ENCODE measurements around the gene IL4R.
"Not testable (repeated sequence)": the region's sequence is repeated elsewhere in the genome, so short reads cannot be mapped to it uniquely, and the experiment has no call there.

IL4R gene

DNA sequence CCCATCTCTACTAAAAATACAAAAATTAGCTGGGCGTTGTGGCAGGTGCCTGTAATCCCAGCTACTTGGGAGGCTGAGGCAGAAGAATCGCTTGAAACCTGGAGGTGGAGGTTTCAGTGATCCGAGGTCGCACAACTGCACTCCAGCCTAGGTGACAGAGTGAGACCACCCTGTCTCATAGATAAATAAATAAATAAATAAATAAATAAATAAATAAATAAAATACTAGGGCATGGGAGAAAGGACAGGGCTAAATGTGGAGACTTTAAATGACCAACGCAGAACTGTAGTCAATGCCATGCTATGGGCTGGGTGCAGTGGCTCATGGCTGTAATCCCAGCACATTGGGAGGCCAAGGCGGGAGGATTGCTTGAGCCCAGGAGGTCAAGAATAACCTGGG lies 25.5 kb upstream of the IL4R start:
- DNase-seq (ENCODE audit: low read depth) = not testable (repeated sequence)

- no peak for DNase-seq (ENCODE audit: low read depth)
Measured at GRCh38 chr16:27289669-27290068, 24.1 kb upstream of the IL4R start.

GRCh38 chr16:27290562-27290961 lies 23.2 kb upstream of the IL4R start:
- no peak for DNase-seq (ENCODE audit: low read depth)

DNA sequence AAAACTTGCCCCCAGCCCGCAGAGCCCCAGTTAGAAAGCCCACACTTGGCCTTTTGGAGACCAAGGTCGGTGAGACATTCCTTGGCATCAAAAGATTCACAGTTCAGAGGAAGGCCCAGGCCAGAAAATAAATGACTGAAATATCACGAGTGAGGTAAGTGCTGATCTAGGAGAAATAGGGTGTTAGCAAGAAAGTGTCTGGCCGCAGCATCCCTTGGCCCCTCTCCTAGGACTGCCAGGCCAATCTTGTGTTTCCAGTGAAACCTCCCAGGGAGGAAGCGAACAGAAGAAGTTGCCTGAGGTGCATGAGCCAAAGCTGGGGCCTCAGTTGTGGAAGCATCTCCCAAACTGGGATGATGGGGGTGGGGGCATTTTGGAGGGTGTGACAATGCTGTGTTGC lies 22.7 kb upstream of the IL4R start:
- DNase-seq (ENCODE audit: low read depth) = no peak

DNA sequence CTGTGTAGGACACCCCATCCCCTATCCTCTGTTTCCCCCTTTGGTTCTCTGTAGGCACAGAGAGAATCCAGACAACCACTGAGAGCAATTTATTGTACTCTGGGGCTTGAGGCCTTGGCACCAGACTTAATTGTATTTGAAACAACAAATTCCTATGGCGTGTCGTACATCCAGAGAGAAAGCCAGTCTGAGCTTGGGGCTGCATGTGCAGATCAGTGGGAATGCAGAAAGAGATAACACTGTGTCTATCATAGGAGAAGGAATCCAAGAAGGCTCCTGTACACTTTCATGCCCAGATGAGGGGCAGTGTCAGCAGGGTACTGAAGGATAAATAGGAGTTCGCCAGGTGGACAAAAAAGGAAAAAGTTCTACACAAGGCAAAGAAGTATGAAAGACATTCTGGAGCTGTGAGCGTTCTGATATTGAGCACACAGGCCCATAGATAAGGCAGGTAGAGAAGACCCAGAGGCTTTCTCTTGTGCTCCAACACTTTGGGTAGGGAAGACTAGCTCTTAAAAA lies 22.0 kb upstream of the IL4R start:
- no peak for DNase-seq (ENCODE audit: low read depth)

DNA sequence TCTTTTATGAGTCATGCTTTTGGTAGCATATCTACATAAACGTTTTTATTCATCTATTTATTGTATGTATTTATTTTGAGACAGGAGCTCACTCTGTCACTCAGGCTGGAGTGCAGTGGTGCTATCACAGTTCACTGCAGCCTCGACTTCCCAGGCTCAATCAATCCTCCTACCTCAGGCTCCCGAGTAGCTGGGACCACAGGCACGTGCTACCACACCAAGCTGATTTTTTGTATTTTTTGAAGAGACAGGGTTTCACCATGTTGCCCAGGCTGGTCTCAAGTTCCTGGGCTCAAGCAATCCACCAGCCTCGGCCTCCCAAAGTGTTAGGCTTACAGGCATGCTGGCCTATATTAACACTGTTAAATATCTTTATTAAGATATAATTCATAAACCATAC lies 20.4 kb upstream of the IL4R start:
- no peak for DNase-seq (ENCODE audit: low read depth)

- no peak for DNase-seq (ENCODE audit: low read depth)
Measured at GRCh38 chr16:27298132-27298531, 15.6 kb upstream of the IL4R start.

GRCh38 chr16:27301236-27301861 lies 12.4 kb upstream of the IL4R start:
- DNase-seq (ENCODE audit: low read depth) = no peak

DNA sequence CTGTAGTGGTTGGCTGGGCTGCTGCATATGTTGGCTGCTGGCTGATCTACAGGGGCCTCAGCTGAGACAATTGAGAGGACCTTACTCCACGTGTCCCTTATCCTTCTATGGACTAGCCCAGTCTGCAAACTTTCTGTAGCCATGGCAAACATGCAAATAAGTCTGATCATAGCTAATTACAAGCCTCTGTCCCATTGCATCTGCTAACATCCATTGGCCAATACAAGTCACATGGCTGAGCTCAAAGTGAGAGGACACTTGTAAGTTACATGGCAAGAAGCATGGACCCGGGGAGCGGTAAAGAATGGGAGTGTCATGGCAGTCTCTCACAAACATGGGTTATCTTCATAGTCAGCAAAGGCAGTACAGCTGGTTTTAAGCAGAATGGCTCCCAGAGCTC lies 11.6 kb upstream of the IL4R start:
- no peak for DNase-seq (ENCODE audit: low read depth)

DNA sequence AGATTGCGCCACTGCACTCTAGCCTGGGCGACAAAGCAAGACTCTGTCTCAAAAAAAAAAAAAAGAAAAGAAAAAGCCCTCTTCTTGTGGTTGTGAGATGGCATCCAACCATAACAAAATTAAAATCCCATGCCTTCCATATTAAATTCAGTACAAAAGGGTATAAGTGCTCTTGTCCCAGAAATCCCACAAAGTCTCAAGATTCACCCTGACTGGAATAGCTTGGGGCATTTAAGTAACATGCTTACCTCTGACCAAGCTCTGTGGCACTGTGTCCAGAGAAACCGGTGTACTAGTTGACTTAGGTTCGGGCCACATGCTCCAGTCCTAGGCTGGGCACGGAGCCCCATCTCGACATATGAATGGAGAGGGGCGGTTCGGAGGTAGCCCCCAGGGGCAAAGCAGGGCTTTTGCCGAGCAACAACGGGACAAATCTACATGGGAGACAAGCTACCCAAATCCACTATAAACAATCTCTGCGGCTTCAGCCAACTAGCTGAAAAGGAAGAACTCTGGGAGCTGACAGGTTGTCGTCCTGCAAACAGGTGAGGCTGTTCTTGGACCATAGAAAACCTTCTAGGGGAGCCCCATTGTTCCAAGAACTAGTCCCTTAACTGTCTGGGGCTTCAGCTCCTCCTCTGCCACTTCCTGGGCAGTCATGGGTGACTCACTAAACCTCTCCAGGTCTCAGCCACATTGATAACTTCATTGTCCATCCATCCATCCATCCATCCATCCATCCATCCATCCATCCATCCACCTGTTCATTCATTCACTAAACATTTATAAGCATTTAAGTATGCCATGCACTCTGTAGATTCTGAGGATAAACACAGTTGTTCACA lies 10.3 kb upstream of the IL4R start:
- no peak for DNase-seq (ENCODE audit: low read depth)

GRCh38 chr16:27304102-27304501 lies 9.7 kb upstream of the IL4R start:
- no peak for DNase-seq (ENCODE audit: low read depth)

GRCh38 chr16:27304881-27305745 lies 8.7 kb upstream of the IL4R start:
- DNase-seq (ENCODE audit: low read depth) = no peak

DNA sequence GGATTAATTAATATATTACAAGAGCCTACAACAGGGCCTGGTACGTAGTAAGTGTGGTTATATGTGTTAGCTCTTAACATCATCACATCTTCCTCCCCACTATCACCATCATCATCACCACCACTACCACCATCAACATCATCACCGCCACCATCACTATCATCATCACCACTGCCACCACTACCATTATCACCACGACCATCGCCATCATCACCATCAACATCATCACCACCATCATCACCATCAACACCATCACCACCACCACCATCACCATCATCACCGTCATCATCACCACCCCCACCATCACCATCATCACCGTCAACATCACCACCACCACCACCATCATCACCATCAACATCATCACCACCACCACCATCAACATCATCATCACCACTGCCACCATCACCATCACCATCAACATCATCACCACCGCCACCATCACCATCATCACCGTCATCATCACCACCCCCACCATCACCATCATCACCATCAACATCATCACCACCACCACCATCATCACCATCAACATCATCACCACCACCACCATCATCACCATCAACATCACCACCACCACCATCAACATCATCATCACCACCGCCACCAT lies 7.8 kb upstream of the IL4R start:
- DNase-seq (ENCODE audit: low read depth) = no peak

DNA sequence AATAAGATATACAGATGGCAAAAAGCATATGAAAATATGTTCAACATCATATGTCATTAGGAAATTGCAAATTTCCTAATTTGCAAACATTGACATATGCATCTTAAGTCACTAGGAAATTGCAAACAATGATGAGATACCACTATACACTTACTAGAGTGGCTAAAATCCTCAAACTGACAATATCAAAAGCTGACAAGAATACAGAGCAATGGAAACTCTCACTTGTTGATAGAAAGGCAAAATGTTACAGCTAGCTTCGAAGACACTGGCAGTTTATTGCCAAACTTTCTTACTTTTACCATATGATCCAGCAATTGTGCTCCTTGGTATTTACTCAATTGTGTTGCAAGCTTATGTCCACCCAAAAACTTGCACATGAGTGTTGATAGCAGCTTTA lies 5.0 kb upstream of the IL4R start:
- DNase-seq (ENCODE audit: low read depth) = no peak

DNA sequence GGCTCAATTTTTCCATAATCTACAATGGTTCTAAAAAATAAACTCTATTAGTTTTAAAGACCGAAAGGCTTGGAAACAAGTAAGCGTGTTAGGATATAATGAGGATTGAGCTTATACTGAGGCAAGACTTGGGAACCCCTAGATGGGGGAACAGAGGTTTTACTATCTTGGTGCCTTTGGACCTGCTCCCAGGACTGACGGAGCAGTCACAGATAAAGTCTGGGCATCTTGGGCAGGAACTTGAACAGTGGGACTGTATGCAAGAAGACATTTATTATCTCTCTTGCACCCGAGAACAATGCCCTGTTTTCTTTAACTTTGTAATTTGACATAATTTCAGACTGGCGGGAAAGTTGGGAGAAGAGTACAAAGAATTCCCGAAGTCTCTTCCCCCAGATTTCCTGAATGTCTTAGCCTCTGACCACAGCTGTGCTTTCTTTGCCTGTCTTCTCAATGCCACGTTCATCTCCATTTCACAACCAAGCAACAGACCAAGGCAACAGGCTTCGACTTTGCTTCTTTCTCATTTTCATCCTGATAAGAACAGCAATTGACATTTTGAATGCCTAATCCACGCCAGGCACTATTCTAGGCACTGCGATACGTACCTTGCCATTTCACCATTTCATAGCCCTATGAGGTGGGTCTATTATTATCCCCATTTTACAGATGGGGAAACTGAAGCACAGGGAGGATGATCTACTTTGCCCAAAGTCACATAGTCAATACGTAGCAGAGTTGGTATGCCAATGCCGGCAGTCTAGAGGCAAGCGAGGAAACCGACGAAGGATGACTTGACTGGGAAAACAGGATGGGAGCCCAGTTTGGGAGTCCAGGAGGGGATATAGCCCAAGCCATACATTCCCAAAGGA lies 3.0 kb upstream of the IL4R start:
- no peak for DNase-seq (ENCODE audit: low read depth)

DNA sequence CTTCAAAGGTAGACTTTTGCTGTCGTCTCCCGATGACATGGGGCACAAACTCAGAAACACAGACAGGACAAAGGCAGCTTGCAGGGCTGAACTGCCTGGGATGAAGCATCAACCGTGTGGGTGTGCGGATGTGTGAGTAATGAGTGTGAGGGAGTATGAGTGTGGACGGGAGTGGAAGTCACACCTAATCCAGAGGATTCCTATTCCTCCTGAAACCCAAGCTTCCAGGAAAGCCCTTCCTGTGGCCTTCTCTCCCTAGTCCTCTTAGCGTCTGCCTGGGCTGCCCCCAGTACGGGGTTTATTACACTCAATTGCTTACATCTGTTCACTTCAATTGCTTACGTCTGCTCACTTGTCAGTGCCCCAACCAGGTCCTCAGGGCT lies 2.3 kb upstream of the IL4R start:
- no peak for DNase-seq (ENCODE audit: low read depth)

DNA sequence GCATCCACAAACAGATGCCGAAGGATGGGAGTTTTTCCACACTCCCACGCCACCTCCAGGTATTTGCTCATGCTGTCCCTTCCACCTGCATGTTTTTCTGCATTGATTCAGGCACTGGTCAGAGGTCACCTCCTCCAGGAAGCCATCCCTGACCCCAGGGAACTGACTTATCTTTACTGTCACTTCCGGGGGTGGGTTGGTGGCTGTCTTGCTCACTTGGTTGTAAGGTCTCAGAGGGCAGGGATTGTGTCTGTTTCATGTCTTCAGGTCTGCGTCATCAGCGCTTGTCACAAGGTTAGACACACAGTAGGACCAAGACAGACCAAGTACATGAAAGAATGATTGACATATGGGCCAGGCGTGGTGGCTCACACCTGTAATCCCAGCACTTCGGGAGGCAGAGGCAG lies 1.9 kb upstream of the IL4R start:
- DNase-seq (ENCODE audit: low read depth) = no peak

DNA sequence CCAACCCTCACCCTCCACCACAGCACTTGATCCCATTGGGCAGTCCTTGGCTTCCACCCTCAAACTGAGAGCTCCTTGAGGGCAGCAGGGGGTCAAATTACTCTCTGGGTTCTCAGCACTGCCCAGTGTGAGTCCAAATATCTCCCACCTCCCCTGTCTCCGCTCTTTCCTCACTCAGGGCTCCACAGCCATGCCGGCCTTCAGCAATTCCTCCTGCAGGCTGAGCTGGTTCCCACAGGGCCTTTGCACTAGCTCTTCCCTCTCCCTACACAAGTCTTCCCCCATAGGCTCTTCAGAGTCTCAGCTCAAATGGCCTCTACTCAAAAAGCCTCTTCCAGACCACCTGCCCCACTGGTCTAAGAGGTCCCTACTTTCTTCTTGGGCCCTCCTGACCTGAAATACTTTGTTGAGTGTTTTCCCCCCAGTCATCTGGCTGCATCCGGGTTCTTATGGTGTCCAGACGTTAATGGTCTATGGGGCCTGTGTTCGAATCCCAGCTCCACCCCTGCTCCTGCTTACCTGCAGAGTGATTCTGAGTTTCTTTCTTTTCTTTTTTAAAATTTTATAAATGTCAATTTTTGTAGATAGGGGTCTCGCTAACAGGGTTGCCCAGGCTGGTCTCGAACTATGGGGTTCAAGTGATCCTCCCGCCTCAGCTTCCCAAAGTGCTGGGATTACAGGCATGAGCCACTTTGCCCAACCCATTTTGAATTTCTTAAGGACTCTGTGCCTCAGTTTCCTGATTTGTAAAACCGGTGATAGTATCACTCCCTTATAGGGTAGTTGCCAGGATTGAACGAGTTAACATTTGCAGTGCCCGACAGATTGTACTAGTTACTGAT lies 973 bp upstream of the IL4R start:
- DNase-seq (ENCODE audit: low read depth) = no peak

DNA sequence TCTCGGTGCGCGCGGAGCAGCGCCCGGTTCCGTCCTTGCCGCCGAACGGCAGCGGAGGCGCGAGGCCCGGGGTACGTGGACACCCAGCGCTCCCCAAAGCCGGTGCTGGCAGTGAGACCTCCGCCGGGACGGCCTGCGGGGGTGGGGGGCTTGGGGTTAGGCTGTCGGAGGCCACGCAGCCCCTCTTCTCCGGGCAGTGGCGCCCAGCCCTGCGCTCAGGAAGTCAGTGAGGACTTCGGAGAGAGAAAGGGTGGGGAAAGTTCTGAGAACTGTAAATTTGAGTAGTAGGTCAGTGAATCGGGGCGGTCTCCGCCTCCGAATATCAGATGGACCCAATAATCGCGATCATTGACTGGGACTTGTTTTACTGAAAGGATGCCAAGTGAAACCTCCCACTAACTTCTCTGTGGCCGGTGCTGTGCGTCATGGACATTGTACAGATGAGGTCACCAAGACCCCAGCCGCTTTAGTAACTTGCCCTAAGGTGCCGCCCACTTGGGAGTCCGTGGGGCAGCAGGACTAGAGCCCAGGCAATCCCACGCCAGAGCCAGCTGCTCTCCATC lies 468 bp downstream of the IL4R start:
- peak; percentile 69 for DNase-seq (ENCODE audit: low read depth)

DNA sequence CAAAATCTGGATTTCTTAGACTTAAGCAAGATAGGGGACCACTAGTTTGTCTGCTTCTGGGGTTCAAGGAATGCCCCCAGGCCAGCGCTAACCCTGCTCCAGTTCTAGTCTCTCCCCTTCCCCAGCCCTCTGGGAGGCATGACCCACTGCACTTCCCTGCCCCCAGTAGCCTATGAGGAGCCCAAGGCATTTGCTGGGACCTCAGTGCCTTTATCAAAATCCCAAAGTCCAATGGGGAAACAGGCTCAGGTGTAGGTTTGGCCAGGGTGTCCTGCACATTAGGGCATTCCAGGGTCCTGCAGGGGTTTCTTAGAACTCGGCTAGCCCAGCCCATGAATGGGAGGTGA lies 1.2 kb downstream of the IL4R start:
- no peak for DNase-seq (ENCODE audit: low read depth)
